ENCODE measurements around the gene MACROD2. TPM values are rescaled to one million over a fixed set of nuclear protein-coding genes. Genes with fewer than 3 reads are reported as not detected.
"Not testable (repeated sequence)": the region's sequence is repeated elsewhere in the genome, so short reads cannot be mapped to it uniquely, and the experiment has no call there.

Gene MACROD2
- total RNA-seq, 1 donor from 2014 or later = 1.6 TPM

DNA sequence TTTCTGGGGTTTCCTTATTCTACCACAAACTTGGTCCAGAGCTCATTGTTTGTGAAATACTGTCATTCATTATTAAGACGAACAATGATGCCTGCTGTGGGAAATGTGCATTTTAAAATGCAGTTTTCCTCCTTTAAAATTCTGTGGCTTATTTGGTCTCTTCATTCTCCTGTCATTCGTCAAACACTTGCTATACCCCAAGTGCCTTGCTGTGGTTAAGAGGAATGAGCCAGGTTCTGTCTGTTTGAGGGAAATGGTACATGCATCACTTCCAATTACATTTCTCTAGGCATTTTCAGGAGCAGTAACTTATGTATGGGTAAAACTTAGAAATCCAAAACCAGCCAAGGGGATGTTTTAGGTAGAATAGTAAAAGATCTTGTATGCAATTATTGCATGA lies 1490.2 kb downstream of the MACROD2 start:
- no peak for DNase-seq (ENCODE audit: low spot score)
- intact Hi-C loops (cut with DNase I) = no loop called here

DNA sequence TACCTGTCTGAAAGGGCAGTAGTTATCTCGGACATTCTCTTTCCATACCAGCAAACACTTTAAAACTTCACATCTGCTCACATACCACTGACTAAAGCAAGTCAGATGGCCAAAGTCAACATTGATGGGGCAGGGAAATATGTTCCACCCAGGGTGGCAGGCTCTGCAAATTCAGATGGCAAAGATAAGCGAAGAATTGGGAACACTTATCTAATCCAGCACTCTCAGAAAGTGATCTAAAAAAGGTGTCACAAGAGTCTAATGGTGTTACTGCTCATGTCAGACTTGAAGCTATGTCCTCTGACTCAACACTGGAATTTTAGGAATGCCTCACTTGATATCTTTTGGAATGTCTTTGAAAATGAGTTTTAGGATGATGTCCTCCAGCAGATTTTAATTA lies 1491.7 kb downstream of the MACROD2 start:
- DNase-seq (ENCODE audit: low spot score) = no peak
- intact Hi-C loops (cut with DNase I) = no loop called here

DNA sequence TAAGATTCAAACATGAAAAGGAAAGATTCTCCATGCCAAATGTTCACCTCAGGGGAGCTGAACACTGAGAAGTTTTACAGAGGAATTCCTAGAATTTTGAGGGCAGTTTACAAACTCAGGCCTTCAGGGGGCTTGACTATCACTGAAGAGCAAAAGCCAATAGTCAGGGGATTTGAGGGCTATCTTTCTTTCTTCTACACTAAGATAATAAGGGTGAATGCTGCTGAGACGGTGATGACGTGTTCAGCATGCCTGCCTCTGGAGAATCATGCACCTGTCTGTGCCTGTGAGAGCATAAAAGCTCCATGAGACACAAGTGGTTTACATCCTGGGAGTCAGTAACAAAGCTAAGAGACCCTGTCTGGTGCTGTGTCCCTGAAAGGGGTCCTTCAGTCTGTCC lies 1492.4 kb downstream of the MACROD2 start:
- intact Hi-C loops (cut with DNase I) = no loop called here
- DNase-seq (ENCODE audit: low spot score) = no peak

DNA sequence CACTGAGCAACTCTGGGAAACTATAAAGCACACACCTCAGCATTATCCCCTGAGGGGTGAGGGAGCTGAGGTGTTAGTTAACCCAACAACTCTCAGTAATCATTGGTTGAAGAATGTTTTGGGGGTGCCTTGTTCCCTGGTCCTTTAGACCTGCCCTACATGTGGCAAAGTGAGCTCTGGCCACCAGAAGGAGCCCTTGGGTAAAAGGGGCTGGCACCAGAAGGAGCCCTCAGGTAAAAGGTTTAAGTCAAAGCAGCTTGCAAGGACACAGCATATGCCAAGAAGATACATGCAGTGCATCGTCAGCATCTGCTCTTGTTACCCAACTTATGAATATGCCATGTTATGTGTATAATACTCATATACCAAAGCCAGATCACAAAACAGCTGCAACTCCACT lies 1496.3 kb downstream of the MACROD2 start:
- DNase-seq (ENCODE audit: low spot score) = no peak
- intact Hi-C loops (cut with DNase I) = no loop called here

DNA sequence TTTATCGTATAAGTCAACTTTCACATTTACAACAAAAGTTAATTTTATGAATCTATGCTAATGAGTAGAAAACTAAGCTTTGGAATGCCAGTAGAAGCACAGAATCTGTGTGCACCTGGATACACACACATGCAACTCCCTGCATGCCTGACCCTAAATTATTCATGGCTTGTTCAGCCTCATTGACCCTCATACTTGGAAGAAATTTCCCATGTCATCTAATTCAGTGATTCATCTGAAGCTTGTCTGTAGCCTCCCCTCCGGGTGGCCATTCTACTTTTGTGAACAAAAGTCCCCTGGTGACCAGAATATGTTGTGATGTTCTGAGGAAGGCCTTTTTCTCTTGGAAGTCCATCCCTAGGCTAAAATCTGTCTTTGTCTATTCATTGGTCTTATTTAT lies 1499.5 kb downstream of the MACROD2 start:
- intact Hi-C loops (cut with DNase I) = no loop called here
- DNase-seq (ENCODE audit: low spot score) = no peak

DNA sequence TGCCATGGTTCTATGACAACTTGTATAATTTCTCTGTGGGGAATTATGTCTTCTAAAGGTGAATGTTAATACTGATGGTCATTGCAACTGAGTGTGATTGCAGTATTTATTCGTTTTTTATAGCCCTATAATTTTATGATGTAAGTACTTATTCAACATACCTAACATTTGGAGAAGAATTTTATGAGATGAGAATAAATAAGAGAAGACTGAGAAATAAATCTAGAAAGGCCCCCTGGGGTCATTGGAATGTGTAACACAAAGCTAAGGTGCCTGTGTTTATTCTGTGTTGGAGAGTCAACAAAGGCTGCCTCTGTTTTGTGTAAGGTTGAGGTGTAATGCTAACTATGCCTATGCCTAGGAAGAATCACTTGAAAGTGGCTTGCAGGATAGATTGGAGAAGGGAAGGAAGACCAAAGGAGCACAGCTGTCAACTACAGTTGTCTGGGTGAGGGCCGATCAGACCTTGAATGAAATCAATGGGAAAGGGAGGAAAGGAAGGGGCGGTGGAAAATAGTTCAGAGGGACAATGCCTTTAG lies 1501.3 kb downstream of the MACROD2 start:
- intact Hi-C loops (cut with DNase I) = no loop called here
- DNase-seq (ENCODE audit: low spot score) = no peak

DNA sequence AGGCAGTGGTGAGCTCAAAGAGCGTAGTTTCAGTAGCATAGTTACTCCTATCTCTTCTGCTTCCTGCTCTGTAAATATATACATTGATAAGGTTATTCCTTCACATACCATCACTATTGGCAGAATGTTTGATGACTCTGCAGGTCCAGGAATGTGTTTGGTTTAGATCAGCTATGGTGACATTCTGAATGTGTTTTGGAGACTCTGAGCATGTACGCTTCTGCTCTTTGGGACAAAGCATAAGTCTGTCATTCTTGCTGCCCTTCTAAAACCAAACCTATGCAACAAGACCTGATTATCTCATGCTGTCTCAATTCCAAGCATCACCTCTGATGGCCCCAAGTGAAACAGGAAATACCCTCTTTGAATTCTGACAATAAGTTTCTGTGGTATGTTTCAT lies 1503.6 kb downstream of the MACROD2 start:
- intact Hi-C loops (cut with DNase I) = no loop called here
- DNase-seq (ENCODE audit: low spot score) = no peak

DNA sequence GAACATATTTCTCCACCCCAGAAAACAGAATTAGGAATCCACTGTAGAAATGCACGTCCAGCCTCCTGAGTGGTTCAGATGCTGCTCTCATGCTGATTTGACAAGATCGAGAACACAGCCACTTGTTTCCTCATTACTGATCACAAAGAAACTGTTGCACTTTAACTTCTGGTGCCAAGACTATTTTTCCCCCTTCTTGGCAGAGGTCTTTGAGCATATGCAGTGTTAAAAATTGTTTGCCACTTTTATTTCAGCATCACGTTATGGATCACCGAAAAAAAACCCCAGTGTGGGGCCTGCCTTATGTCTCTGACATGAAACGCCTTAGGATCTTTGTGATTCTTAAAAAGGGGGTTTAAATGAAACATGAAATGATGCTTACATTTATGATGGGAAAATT lies 1511.0 kb downstream of the MACROD2 start:
- intact Hi-C loops (cut with DNase I) = no loop called here

DNA sequence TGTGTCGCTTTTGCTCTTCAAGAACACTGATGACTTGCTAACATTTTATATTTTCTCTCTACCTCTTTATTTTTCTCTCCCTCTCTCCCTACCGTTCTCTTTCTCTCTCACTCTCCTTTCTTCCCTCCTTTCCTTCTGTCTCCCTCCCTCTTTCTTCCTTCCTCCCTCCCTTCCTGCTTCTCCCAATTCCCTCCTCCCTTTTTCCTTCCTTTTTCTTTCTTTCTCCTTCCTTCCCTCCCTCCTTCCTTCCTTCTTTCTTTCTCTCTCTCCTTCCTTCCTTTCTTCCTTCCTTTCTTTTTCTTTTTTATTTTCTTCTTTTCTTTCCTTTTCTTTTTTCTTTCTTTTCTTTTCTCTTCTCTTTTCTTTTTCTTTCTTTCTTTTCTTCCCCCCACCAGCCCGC lies 1511.8 kb downstream of the MACROD2 start:
- intact Hi-C loops (cut with DNase I) = no loop called here

More for the DNA sequence above, 1511.0 kb downstream of the MACROD2 start:
- no peak for DNase-seq (ENCODE audit: low spot score)

DNA sequence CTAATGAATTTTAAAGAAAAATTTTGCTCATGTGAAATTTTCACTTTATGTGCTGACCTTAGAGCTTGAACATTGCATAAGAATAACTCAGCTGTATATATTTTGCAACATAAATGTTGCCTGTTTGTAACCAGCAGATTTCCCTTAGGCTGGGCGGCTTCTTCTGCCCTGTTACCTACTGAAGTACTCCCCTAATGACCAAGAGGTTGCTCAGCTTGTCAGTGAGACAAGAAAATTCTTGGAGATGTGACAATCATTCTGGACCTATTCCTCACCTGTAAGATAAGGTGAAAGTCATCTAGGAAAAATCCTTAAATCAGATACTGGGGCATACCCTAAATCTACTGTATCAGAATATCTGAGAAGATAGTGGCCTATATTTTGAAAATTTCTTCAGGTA lies 1516.2 kb downstream of the MACROD2 start:
- intact Hi-C loops (cut with DNase I) = no loop called here
- DNase-seq (ENCODE audit: low spot score) = no peak

More for the DNA sequence above, 1511.8 kb downstream of the MACROD2 start:
- DNase-seq (ENCODE audit: low spot score) = no peak

DNA sequence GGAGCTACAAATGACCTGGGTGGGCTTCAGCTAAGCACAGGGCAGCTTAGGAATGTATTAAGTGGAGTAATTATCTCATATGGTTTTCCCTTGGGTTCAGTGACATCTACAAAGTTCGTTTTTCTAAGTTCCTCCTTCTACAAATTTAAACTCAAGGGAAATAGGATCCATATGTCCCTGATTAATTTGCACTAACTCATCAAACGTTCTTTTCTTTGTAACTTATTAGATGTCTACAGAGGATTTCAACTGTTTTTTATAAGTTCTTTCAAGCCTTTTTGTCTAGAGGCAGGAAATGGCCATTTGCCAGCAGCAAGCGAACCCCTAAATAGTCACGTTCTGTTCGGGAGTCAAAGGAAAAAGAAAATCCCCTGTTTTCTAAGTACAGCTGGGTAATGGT lies 1517.6 kb downstream of the MACROD2 start:
- no peak for DNase-seq (ENCODE audit: low spot score)
- intact Hi-C loops (cut with DNase I) = no loop called here

DNA sequence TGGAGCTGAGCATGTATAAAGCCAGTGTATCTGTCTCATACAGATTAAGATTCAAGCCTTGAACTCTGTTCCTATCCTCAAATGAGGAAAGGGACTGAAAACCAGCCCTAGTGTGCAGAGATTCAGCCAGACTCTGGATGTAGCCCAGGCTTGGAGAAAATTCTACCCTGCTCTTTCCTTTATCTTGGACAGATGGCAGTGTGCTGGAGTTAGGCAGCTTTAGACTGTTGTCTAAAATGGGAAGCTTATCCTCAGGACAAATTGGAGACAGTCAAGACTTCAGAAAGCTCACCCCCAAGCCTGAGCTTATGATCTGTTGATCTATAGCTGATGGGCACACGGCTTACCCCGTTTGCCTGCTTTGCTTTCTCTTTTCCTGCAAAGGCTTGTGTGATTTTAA lies 1520.4 kb downstream of the MACROD2 start:
- intact Hi-C loops (cut with DNase I) = no loop called here
- no peak for DNase-seq (ENCODE audit: low spot score)

DNA sequence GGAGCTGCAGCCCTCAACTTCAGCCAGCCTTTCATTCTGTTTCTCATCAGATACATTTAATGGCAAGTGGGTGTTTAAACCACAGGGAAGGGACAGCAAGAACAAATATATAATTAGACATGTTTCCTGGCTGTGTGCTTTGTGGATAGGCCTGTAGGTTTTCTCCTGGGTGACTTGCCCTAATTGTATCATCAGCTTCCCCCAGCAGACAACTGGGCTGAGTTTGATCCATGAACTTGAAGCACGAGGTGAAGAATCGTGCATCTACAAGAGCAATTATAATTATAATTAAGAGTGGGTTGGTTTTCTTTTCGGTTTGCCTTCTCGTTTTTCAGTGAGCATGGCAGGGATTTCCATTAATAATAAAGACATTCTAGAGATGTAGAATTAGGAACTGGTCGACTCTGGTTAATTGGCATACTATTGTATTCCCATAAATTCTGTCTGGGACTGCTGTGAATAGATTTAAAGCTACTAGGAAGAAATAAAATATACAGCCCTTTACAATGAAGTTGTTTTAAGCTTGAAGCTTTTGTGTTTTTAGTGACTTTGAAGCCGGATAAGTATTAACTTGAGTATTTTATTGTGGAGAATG lies 1525.7 kb downstream of the MACROD2 start:
- intact Hi-C loops (cut with DNase I) = no loop called here
- DNase-seq (ENCODE audit: low spot score) = no peak

DNA sequence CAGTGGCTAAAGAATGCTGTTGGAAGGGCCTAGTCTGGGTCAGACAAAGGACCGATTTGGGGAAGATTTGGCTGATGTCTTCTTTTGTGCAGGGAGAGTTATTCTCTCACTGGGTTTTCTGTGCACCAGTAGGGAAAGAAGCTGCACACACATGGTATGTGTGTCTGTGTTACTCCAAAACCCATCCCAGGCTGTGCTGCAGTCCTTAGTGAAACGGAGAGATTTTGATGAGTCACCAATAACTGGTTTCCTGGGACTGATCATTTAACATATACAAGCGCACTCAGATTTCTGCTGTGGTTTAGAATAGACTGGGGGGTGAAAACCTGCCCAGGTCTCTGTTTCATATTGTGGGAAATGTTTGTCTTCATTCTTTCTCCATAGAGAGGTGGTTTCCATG lies 1528.1 kb downstream of the MACROD2 start:
- no peak for DNase-seq (ENCODE audit: low spot score)
- intact Hi-C loops (cut with DNase I) = no loop called here

DNA sequence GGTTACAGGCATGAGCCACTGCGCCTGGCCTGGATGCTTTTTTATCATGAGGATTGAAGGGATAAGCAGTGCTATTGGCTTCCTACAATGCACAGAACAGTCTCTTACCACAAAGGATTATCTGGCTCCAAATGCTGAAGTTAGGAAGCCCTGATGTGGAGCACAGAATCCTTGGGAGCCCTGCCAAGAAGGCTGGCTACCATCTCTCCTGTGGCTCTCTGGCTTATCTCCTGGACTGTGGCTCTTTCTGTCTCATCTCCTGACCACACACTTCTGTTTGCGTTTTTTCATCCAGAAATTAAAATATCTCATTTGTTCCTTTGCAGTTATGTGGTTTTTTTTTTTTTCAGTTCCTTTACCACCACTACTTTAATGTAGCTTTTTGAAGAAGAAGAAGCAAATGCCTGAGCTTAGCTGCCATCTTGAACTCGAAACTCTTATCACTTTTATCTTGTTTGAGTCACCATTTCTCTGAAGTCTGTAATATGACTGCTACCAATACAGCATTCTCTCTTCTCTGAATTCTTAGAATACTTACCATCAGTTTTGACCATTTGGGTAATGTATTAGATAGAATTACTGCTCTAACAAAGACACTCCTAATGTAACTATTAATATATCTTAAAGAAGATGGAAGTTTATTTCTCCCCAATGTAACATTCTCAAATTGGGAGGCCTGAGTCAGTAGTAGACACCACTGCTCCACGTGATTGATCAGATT lies 1533.2 kb downstream of the MACROD2 start:
- intact Hi-C loops (cut with DNase I) = no loop called here
- DNase-seq (ENCODE audit: low spot score) = no peak

DNA sequence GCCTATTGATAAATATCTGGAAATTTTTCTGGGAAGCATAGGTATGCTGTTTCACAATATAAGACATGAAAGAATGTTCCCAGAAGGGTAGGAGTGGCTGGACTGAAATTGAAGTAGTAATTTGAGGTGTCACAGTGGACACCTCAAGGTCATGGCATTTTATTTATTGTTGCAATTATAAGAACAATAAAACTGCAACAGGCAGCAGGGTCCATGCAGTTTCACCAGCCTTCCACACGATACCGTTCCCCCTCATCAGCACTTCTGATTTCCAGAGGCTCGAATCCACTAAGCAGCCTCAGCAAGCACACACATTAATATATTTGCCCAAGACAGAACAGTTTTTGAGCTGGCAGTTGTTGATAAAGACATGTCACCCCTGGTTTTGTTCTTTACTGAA lies 1540.5 kb downstream of the MACROD2 start:
- intact Hi-C loops (cut with DNase I) = no loop called here
- DNase-seq (ENCODE audit: low spot score) = no peak

DNA sequence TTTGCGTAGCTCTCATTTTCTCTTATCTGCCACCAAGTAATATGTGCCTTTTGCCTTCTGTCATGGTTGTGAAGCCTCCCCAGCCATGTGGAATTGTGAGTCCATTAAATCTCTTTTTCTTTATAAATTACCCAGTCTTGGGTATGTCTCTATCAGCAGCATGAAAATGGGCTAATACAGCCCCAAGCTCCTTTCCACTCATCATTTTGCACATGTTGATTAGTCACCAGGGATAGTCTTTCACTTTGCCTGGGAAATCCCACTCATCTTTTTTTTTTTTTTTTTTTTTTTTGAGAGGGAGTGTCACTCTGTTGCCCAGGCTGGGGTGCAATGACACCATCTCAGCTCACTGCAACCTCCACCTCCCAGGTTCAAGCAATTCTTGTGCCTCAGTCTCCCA lies 1541.9 kb downstream of the MACROD2 start:
- intact Hi-C loops (cut with DNase I); DNase-seq (ENCODE audit: low spot score): not testable (repeated sequence)

DNA sequence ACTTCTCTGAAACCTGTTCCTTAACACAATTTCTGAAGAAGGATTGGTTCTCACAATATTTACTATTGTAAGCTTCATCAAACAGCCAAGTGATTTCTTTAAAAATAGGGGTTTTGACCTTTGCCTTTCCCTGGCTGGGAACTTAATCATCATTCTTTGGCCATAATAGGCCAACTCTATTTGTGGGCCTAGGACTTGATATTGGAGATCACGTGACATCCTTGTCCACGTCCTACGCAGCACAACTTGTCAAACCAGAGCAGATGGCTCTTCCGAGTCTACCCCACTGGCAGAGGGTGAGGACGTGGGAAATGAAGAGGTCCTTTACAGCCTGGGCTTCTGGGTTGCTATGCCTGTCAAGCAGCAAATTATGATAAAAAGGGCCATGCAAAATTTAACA lies 1547.3 kb downstream of the MACROD2 start:
- DNase-seq (ENCODE audit: low spot score) = no peak

DNA sequence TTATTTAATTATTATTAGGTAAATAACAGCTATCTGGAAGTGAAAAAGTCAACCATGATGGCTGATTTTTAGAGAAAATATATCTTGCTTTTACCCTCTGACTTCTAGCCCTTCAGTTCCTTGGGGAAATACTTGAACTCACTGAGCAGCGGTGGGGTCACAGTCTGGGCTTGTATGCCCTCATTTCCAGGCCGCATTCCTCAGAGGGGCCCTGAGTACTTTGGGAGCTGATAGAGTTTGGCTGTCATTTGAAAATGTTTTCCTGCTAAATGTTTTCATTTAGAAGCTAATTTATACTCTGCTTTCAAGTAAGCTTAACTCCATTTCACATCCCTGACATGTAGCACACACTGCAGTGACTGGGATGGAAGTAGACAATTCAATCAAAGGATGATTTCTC lies 1549.4 kb downstream of the MACROD2 start:
- intact Hi-C loops (cut with DNase I) = no loop called here
- DNase-seq (ENCODE audit: low spot score) = no peak

More for the DNA sequence above, 1547.3 kb downstream of the MACROD2 start:
- intact Hi-C loops (cut with DNase I) = no loop called here

DNA sequence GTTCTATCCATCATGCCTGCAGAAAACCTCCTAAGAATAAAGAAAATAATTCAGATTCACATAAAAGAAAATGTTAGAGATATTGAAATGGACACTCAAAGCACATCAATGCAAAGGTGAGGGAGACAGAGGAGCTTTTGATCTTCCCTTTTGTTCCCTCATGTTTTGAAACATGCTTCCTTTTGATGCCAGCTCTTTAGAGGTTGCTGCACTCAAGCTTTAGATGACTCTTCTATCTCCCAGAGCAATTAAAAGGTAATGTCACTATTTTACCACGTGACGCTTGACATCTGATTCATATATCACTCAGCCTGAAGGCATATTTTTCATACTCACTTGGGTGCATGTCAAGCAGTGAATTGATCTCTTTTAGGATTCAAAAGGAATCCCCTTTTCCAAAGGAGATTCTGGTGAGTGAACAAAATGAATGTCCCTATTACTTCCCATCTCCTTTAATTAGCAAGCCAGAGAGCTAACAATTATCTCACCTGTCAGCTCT lies 1551.3 kb downstream of the MACROD2 start:
- intact Hi-C loops (cut with DNase I) = no loop called here
- no peak for DNase-seq (ENCODE audit: low spot score)

DNA sequence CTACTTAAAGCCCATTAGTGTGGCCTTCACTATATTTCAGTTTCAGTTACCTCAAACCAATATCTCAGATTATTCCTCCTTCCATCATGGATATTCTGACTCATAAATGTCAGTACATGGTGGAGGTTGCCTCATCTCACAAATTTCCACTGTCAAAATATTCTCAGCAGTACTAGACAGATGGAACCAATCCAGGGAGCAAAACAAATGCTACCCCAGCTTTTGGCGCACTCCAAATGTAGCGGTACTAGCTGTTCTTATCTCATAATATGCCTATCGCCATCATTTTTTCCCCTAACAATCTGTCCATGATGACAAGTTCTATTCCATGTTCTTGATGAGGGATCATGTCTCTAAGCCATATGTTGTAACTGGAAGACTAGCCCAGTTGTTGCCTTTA lies 1551.8 kb downstream of the MACROD2 start:
- DNase-seq (ENCODE audit: low spot score) = no peak
- intact Hi-C loops (cut with DNase I) = no loop called here
